CD14-positive monocyte (primary cell): ENCODE data around the gene KCNMA1. TPM values are rescaled to one million over a fixed set of nuclear protein-coding genes. Genes with fewer than 3 reads are reported as not detected.

Source experiments
- DNase-seq, 3 donors: peaks; one replicate each; pipeline ENCODE4 v3.0.0-alpha.2; 2011 to 2022
- H2AFZ ChIP-seq: 2 replicates; pipeline ENCODE4 v1.6.0; 2012; ENCODE audit warnings: mild to moderate bottlenecking, low read depth, low read length, inconsistent platforms; ENCODE audit not compliant: insufficient read depth, poor library complexity, severe bottlenecking
- H3K27ac ChIP-seq, 2 donors: 1 replicate in 1 of 2; 2 replicates in 1 of 2; pipeline ENCODE4 v1.5.1; 2012 to 2013; ENCODE audit warnings: low read length in 2 of 2, control low read depth in 1 of 2, inconsistent platforms in 1 of 2, low read depth in 1 of 2, mild to moderate bottlenecking in 1 of 2
- H3K27me3 ChIP-seq, 2 donors: one replicate each; pipeline versions ENCODE4 v1.6.0 to v1.6.1; 2011 to 2013; ENCODE audit warnings: low read length in 2 of 2; ENCODE audit not compliant: control insufficient read depth in 2 of 2, insufficient read depth in 2 of 2
- H3K36me3 ChIP-seq, 2 donors: replicated peaks in 1 of 2; 1 replicate in 1 of 2; 2 replicates in 1 of 2; pipeline versions ENCODE4 v1.5.1 to v1.6.1; 2012 to 2013; ENCODE audit warnings: low read length in 2 of 2, control low read depth in 1 of 2, inconsistent platforms in 1 of 2, mild to moderate bottlenecking in 1 of 2; ENCODE audit not compliant: insufficient read depth in 2 of 2, control insufficient read depth in 1 of 2
- H3K4me1 ChIP-seq, 2 donors: 1 replicate in 1 of 2; 2 replicates in 1 of 2; pipeline versions ENCODE4 v1.5.1 to v1.6.1; 2012 to 2013; ENCODE audit warnings: low read length in 2 of 2, control low read depth in 1 of 2, inconsistent platforms in 1 of 2, mild to moderate bottlenecking in 1 of 2, moderate library complexity in 1 of 2; ENCODE audit not compliant: insufficient read depth in 2 of 2, control insufficient read depth in 1 of 2
- H3K4me2 ChIP-seq: replicated peaks from 2 replicates; pipeline ENCODE3; 2012; ENCODE audit warnings: low read length, moderate library complexity, mild to moderate bottlenecking; ENCODE audit not compliant: poor library complexity, severe bottlenecking; ENCODE audit errors: extremely low read depth
- H3K4me3 ChIP-seq, 3 experiments: fragments of 200-600 bp in 1 of 3; sonication (generic) in 1 of 3; replicated peaks in 1 of 3; 1 replicate in 2 of 3; 2 replicates in 1 of 3; pipeline ENCODE4 v1.5.1; 2011 to 2013; ENCODE audit warnings: low read length in 3 of 3, mild to moderate bottlenecking in 3 of 3, control low read depth in 2 of 3, low read depth in 2 of 3, inconsistent platforms in 1 of 3, moderate library complexity in 1 of 3
- H3K79me2 ChIP-seq: 2 replicates; pipeline ENCODE4 v1.6.0; 2012; ENCODE audit warnings: mild to moderate bottlenecking, control low read depth, inconsistent platforms, low read length, moderate library complexity; ENCODE audit not compliant: insufficient read depth
- H3K9ac ChIP-seq: 2 replicates; pipeline ENCODE4 v1.6.0; 2017; ENCODE audit warnings: low read length, mild to moderate bottlenecking; ENCODE audit not compliant: insufficient read depth, poor library complexity, severe bottlenecking
- H3K9me3 ChIP-seq, 2 donors: replicated peaks in 1 of 2; 1 replicate in 1 of 2; 2 replicates in 1 of 2; pipeline versions ENCODE4 v1.5.1 to v1.6.1; 2012 to 2013; ENCODE audit warnings: low read length in 2 of 2, control low read depth in 1 of 2; ENCODE audit not compliant: control insufficient read depth in 1 of 2, insufficient read depth in 1 of 2
- H4K20me1 ChIP-seq: 2 replicates; pipeline ENCODE4 v1.6.0; 2012; ENCODE audit warnings: mild to moderate bottlenecking, low read length, control low read depth, moderate library complexity; ENCODE audit not compliant: insufficient read depth
- H3K27ac Mint-ChIP-seq, 7 donors: one replicate each; pipeline ENCODE4 v1.8.0; 2020; ENCODE audit warnings: mild to moderate bottlenecking in 7 of 7, mixed read lengths in 7 of 7, moderate library complexity in 6 of 7, inconsistent platforms in 2 of 7
- H3K27me3 Mint-ChIP-seq, 3 donors: one replicate each; pipeline ENCODE4 v1.8.0; 2021 to 2022; ENCODE audit warnings: low read depth in 3 of 3, mild to moderate bottlenecking in 3 of 3, mixed read lengths in 3 of 3, moderate library complexity in 3 of 3, inconsistent platforms in 1 of 3
- H3K36me3 Mint-ChIP-seq, 2 donors: one replicate each; pipeline ENCODE4 v1.8.0; 2020; ENCODE audit warnings: mixed read lengths in 2 of 2, inconsistent platforms in 1 of 2, mild to moderate bottlenecking in 1 of 2
- H3K4me1 Mint-ChIP-seq: one replicate; pipeline ENCODE4 v1.8.0; 2020; ENCODE audit warnings: mild to moderate bottlenecking, mixed read lengths
- H3K4me3 Mint-ChIP-seq, 2 donors: one replicate each; pipeline ENCODE4 v1.8.0; 2020; ENCODE audit warnings: mild to moderate bottlenecking in 2 of 2, mixed read lengths in 2 of 2, moderate library complexity in 1 of 2
- H3K9me3 Mint-ChIP-seq, 7 donors: one replicate each; pipeline ENCODE4 v1.8.0; 2020 to 2022; ENCODE audit warnings: mixed read lengths in 7 of 7, mild to moderate bottlenecking in 6 of 7, moderate library complexity in 6 of 7, inconsistent platforms in 2 of 7
- CTCF ChIP-seq: fragments of 200-600 bp; IDR thresholded peaks from one replicate; pipeline ENCODE4 v1.8.0; 2022; ENCODE audit warnings: antibody characterized with exemption, mild to moderate bottlenecking
- WGBS: methylation state at CpG from one replicate; pipeline ENCODE4 v1.1.5; 2013; ENCODE audit warnings: missing lambda C conversion rate; ENCODE audit not compliant: insufficient coverage; 5-methylcytosine and 5-hydroxymethylcytosine counted together
- intact Hi-C, 2 donors: fragments of 100-400 bp; cut with micrococcal nuclease; formaldehyde crosslinking; loops; one replicate each; pipeline versions ENCODE4 v1.15.0 to v1.15.1; 2023
- polyA plus RNA-seq, 3 donors: library from polyadenylated mRNA; depleted of rRNA in 1 of 3; unstranded in 2 of 3; stranded (reverse) in 1 of 3; fragments of 300-500 nt in 2 of 3; fragments of >200 nt in 1 of 3; fragmentation: Illumina TruSeq in 2 of 3; gene quantifications; 1 replicate in 2 of 3; 2 replicates in 1 of 3; pipeline ENCODE4 v1.2.3, GENCODE V29; 2012 to 2021

KCNMA1 gene
- polyA plus RNA-seq, 3 donors, result 0.11 to 1.0 TPM; not detected in 1

GRCh38 chr10:77103213-77103612 lies 534.4 kb downstream of the KCNMA1 start:
- Histone ChIP-seq H3K79me2 (no peaks in the 10 kb centered on the region), H3K27me3 (no peaks in the 10 kb centered on the region), H3K4me1 (no peaks in the 10 kb centered on the region), H2AFZ (no peak overlapping the region), H3K4me2 (no peak overlapping the region), H4K20me1 (no peaks in the 10 kb centered on the region), H3K9ac (no peak overlapping the region), H3K9me3 (no peaks in the 10 kb centered on the region), H3K4me3 (no peak overlapping the region), H3K27ac (no peak overlapping the region), H3K36me3 (no peaks in the 10 kb centered on the region)
- no peak for TF ChIP-seq CTCF
- DNase-seq, result no peak
- Mint-ChIP-seq H3K4me1 (no peaks in the 10 kb centered on the region), H3K27ac (no peak overlapping the region), H3K36me3 (no peaks in the 10 kb centered on the region), H3K27me3 (peaks cover 3 to 13% (median 10%) of the 10 kb centered on the region in 3 donors), H3K9me3 (peaks cover 0 to 1% (median 0%) of the 10 kb centered on the region in 7 donors), H3K4me3 (no peak overlapping the region)
- intact Hi-C loops, result no loop called here
- 100% methylated on average over 1 of the region's 4 CpGs for WGBS

GRCh38 chr10:77101341-77101740 lies 536.3 kb downstream of the KCNMA1 start:
- no peak overlapping the region for H3K4me3 Mint-ChIP-seq
- H3K4me1 Mint-ChIP-seq, result no peaks in the 10 kb centered on the region
- Histone ChIP-seq H2AFZ (no peak overlapping the region), H4K20me1 (no peaks in the 10 kb centered on the region), H3K27ac (no peak overlapping the region), H3K4me3 (no peak overlapping the region), H3K9ac (no peak overlapping the region), H3K36me3 (no peaks in the 10 kb centered on the region), H3K27me3 (no peaks in the 10 kb centered on the region), H3K4me1 (no peaks in the 10 kb centered on the region), H3K4me2 (no peak overlapping the region), H3K9me3 (no peaks in the 10 kb centered on the region), H3K79me2 (no peaks in the 10 kb centered on the region)
- DNase-seq, result no peak
- 95% methylated on average over 4 of the region's 5 CpGs for WGBS
- no peak for TF ChIP-seq CTCF
- intact Hi-C loops, result no loop called here
- no peaks in the 10 kb centered on the region for H3K36me3 Mint-ChIP-seq
- H3K27me3 Mint-ChIP-seq, result peaks cover 5 to 12% (median 6%) of the 10 kb centered on the region in 3 donors
- peaks cover 0 to 1% (median 0%) of the 10 kb centered on the region in 7 donors for H3K9me3 Mint-ChIP-seq
- H3K27ac Mint-ChIP-seq, result no peak overlapping the region
